GM18502 (cell line): ENCODE measurements around the gene SPATA21.
"Not testable (repeated sequence)": the region's sequence is repeated elsewhere in the genome, so short reads cannot be mapped to it uniquely, and the experiment has no call there.

Experiments used
- ATAC-seq: cut with Tn5 transposase; IDR thresholded peaks from one replicate; pipeline ENCODE4 v1.9.1; 2021; ENCODE audit warnings: mild to moderate bottlenecking; ENCODE audit not compliant: unreplicated experiment, poor library complexity

Gene SPATA21

DNA sequence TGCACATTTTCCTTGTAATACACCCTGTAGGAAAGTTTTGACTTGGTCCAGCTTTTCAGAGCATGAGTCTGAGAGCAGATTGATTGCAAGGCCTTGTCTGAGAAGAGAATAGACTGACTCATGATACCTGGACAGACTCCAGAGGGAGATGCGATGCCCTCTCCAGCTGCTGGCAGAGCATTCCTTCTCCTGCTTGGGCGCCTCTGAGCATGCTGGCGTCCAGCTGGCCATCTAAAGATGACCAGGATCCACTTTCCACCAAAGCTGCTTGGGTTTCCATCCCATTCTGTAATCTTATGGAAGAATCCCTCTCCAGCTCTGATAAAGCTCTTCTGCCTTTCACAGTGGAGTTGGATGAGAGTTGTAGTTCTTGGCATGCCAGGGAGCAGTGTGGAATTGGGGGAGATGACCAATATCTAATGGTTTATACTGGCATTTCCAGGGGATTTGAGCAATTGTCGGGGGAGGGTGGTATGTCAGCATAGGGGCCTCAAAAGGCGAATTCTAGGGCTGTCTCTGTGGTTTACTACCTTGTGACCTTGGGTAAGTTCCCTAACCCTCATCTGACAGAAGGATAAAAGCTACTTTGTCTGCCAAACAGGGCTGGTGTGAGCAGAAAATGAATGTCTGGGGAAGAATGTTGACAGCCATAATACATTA, 50.6 kb downstream of the SPATA21 start:
- ATAC-seq = no peak

DNA sequence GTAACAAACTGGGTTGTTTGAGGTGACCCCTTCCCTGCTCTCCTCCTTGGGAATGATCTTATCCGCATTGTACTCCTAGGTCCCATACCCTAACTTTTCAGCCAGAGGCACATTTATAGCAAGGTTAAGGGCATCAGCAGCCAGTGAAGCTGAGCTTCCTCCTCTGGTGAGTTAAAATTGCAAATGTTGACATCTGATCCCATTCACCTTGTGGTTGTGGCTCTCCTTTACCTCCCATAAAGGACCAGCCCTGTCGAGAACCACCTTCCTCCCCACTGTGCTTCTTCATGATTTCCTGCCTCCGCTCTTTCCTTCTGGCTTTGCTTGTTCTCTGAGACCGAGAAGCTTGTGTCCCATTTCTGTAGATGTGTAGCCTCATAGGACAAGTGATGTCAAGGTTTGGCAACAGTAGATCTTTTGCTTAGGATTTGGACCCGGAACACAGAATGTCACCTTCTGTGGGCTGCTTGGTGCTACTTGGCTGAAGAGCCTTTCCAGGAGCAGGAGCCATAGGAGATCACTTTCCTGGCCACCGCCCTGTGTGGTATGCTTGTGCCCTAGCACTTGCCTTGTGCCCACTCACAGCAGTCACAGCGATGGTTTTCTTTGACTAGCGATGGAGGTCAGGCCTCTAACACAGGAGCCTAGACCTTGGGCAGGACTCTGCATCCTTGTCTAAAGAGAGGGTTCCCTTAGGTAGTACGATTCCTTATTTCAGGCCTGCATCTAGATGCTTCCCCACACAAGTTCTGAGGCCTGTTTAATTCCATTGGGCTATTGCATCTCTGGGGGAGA, 51.4 kb downstream of the SPATA21 start:
- no peak for ATAC-seq

DNA sequence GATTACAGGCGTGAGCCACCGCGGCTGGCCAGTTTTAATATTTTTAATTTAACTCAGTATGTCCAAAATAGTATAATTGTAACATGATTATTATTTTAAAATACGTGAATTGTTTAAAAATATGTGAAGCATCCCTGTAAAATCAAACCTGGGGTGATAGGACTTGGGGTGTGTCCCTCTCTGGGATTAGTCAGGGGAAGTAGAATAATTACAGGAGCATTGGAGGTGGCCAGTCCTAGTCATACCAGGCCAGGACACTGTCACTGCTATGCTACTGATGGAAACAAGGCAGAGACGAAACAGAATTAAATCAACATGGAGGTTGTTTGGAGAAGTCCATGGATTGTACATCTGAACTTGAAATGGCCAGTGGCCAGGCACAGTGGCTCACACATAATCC, 53.3 kb downstream of the SPATA21 start:
- ATAC-seq = no peak

DNA sequence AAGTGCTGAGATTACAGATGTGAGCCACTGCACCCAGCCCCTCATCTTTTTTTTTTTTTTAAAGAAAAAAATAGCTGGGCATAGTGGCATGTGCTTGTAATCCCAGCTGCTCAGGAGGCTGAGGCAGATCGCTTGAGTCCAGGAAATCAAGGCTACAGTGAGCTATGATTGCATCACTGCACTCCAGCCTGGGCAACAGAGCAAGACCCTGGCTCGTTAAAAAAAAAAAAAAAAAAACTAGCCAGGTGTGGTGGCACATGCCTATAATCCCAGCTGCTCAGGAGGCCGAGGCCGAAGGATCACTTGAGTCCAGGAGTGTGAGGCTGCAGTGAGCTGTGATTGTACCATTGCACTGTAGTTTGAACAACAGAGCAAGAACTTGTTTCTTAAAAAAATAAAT, 56.4 kb downstream of the SPATA21 start:
- no peak for ATAC-seq

DNA sequence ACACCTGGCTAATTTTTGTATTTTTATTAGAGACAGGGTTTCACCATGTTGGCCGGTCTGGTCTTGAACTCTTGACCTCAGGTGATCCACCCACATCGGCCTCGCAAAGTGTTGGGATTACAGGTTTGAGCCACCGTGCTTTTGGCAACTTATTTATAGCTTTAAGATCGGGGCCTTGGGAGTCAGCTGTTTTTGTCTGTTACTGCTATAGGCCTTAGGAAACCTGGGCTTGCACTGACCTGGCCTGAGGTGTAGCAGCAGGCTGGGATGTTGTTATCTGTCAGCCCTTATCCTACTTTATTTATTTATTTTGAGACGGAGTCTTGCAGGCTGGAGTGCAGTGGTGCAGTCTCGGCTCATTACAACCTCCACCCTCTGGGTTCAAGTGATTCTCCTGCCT, 58.8 kb downstream of the SPATA21 start:
- ATAC-seq = no peak

DNA sequence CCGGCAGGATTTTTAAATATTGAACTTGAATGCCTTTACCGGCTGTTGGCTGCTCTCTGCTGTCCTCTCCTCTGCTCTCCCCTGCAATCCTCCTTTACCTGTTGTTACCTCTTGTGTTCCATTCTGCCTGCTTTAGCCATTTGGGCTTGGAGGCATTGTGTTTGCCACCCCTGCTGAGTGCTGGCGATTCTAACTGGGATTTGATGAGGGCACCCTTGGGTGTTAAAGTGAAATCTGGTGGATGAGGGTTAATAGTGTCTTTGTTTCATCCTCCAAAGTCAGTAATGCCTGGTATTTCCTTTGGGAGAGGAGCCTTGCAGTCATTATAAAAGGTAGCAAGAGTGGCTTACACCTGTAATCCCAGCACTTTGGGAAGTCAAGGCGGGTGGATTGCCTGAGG, 60.3 kb downstream of the SPATA21 start:
- ATAC-seq = no peak

DNA sequence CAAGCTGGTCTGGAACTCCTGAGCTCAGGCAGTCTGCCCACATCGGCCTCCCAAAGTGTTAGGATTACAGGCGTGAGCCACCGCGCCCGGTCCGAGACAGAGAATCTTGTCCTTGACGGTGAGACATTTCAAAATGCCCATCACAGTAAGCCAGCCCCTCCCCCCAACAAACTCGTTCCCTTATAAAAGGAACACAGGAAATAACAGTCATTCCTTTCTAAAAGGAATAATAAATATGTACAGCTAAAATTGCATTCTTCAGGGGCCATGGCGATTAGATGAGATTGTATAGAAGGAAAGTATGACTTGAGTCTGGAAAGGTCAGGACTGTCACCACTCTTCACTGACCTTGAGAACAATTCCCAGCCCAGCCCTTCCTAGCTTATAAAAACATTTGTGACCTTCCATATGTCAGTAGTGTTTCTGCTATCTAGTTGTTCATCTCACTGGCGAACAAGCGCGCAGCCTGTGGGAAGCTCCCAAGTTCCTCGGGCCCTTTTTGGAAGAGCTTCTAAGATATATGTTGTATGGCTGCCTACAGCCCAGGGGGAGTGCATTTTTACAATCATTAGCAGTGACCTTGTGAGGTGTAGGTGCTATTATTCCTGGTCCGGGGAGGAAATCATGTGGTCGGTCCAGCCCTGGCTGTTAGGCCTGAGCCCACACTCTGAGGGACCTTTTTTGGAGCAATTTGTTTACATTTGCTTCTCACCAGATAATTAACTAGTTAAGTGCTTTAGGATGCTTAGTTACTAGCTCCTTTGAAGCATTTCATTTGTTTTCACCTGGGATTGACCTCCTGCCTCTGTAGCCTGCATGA, 61.5 kb downstream of the SPATA21 start:
- no peak for ATAC-seq

DNA sequence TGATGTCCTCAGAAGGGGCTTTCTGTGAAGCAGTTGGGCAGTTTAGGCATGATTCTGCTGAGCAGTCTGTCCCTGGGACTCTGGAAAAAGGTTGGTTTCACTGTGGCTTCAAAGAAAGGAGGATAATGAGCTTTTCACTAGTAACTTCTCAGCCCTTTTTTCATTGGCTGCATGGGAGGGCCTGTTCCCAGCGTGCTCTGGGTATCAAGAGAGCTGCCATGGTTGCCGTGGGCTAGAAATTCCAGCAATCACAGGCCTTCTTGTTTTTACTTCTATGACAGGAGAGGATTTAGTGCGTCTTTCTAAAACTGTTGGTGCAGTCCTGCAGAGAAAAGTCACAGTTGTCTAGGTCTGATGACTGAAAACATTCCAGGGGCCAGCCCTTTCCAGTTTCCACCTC, 63.0 kb downstream of the SPATA21 start:
- no peak for ATAC-seq

DNA sequence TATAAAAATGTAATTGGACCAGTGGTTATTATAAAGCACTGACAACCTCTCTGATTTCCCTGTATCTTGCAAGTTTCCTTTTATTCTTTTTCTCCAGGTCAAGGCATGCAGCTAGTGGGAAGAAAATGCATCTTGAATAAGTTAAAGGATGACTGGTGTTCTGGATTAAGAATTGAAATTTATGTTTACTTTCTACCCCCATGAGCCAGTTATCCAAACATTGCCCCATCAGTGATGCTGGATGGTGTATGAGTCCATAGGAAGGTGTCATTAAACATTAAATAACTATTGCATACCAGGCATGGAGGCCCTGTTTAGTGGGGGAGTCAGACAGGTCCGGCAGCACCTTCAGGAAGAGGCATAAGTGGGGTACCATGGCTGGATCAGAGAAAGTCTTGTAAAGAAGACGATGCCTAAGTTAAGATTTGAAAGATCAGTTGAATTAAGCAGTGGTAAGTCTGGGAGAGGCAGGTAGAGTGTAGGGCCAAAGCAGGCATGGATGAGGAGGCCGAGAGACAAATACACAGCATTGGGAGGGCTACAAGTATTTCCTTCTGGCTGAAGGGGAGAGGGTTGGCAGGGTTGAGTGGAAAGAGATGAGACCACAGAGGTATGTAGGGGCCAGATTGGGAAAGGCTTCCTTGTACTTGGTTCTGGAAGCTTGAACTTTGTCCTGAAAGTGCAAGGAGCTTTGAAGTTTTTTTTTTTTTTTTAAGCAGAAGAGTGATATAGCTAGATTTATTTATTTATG, 64.5 kb downstream of the SPATA21 start:
- ATAC-seq = no peak

DNA sequence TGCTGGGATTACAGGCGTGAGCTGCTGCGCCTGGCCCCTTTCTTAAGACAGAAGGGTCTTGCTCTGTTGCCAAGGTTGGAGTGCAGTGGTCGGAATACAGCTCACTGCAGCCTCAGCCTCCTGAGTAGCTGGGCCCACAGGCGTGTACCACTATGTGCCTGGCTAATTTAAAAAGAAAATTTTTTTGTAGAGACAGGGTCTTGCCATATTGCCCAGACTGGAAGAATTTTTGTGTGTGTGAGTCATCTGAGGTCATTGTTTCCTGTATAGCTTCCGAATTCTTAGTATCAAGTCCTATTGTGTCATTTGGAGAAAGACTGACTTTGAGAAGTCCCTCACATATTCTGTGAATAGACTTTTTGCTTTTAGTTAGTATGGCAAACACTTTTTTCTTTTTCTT, 65.5 kb downstream of the SPATA21 start:
- no peak for ATAC-seq

DNA sequence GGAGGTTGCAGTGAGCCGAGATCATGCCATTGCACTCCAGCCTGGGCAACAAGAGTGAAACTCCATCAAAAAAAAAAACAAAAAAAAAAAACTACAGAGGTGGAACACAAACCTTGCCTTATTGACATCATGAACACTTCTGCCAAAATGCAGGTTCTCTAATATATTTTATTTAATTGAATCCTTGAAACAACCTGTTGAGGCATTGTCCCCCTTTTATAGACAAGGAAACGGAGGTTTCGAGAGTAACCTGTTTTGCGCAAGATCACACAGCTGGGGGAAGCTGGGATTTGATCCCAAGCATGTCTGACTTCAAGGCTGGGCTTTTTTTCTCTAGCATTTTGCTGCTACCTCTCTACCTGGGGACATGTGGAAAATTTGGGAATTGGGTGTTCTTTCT, 67.4 kb downstream of the SPATA21 start:
- no peak for ATAC-seq

DNA sequence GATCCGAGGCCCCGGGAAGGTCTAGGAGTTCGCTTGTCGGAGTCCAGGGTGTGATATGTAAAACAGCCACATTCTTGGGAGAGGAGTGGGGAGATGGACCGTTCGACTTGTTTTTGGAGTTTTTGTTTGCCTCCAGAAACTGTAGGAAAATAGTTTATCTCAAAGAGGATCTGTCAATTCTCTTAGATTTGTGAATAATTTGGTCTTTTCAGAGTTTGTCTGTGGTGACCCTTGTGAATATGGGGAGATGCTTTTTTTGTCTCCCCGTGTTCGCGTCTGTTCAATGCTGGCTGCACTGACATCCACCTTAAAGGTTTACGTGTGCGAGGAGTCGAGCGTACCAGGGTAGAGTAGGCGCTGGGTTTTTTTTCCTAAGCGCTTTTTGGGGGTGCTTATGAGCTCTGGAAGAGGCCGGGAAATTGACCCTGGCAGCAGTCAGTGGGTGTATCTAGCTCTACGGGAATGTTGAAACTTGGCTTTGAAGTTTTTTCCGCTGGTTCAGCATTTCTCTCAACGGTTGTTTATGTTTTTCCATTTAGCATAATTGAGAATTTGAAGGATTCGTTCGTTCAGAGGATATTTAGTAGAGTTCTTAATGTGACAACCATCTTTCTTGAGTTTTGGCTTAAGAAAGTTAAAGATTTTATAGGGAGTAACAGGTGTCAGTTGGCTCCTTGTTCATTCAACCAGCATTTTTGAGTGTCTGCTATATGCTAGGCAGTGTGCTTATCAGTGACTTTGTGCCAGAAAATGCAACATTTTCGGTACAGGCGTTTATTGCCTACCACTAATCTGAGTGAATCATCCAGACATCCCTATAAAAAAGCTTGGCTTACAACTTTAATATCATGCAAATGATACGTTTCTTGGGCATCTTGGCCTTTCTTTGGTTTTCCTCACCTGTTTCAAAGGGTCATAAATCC, 69.0 kb downstream of the SPATA21 start:
- ATAC-seq = no peak

DNA sequence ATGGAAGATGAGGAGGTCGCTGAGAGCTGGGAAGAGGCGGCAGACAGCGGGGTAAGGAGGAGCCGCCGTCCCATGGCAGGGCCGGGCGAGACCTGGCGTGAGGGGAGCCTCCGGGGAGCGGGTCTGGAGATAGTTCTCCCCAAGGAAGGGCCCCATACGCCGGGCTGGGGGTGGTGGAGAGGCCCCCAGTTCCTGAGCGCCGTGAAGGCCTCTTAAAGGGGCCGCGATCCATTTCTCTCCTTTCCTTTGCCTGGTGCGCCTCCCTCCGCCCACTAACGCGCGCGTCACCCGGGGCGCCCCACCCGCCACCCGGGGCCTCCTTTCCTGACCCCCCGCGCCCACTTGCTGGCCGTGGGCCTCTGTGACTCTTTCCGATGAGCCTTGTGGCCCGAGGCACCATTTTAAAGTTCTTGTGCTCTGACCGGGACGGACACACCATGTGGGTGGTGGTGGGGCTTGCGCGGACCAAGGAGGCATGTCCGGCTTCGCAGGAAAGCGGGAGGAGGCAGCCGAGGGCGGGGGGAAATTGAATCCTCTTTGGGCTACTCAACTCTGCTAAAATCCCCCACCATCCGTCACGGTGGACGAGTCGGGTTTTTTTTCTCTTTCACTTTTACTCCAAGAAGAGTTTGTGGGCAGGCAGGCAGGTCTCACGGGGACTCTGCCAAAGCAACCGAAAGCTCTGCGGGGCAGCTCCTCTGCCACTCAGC, 69.8 kb downstream of the SPATA21 start:
- ATAC-seq = peak; percentile 60

DNA sequence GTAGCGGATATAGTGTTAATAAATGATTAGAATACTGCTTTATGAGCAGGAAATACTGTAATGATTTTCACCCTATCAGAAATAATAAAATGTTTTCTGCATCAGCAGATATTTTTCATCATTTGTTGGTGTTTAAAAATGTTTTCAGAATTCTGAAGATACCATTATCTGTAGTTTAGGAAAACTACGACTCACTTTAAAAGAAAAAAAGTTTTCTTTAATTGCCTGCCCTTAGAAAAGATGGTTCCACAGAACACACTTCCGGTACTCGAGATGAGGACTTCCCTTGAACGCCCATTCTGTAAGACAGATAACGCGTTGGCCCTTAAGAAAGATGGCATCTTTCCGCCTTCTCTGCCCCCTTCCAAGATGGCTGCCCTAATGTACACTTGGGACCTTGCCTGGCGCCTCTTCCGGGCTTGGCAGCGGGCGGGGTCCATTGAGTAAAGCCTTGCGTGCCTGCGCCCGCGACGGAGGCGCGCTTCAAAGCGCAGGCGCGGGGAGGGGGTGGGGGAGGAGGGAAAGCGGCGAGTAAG, 70.4 kb downstream of the SPATA21 start, which contains the start of gene SZRD1:
SZRD1 (plus strand) TSS at position 521 of the 536 bp plus-strand sequence. CDS start 16 bp downstream, outside the sequence.
- ATAC-seq = peak; percentile 78

DNA sequence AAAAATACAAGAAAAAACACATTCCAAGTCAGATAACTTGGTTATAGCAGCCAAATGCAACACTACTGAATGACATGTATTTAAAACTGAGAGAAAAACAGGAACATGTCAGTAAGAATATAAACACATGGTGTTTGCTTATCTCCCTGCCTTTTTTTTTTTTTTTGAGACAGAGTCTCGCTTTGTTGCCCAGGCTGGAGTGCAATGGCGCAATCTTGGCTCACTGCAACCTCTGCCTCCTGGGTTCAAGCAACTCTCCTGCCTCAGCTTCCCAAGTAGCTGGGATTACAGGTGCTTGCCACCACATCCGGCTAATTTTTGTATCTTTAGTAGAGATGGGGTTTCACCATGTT, 72.1 kb downstream of the SPATA21 start:
- not testable (repeated sequence) for ATAC-seq

DNA sequence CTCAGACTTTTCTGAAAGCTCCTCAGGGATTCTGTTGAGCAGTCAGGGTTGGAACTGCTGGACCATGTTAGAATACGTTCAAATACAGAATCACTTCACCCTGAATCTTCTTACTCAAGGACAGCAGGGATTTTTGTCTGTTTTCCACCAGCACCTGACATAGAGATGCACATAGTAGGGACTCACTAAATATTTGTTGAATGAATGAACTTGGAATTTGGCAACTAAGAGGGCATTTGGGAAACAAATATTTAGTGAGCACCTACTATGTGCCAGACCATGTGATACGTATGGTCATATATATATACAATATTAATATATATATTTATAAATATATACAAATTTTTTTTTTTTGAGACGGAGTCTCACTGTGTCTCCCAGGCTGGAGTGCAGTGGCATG, 80.4 kb downstream of the SPATA21 start:
- no peak for ATAC-seq

DNA sequence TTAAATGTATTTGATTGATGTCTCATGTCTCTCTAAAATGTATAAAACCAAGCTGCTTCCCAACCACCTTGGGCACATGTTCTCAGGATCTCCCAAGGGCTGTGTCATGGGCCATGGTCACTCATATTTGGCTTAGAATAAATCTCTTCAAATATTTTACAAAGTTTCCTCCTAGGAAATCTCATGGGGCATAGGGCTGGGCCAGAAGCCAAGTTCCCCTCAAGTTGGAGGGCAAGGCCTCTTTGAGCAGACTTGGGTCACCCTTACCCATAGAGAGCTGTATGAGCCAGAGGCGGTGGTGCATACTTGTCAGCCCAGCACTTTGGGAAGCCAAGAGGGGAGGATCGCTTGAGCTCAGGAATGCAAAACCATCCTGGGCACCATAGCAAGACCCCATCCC, 82.6 kb downstream of the SPATA21 start:
- ATAC-seq = no peak

DNA sequence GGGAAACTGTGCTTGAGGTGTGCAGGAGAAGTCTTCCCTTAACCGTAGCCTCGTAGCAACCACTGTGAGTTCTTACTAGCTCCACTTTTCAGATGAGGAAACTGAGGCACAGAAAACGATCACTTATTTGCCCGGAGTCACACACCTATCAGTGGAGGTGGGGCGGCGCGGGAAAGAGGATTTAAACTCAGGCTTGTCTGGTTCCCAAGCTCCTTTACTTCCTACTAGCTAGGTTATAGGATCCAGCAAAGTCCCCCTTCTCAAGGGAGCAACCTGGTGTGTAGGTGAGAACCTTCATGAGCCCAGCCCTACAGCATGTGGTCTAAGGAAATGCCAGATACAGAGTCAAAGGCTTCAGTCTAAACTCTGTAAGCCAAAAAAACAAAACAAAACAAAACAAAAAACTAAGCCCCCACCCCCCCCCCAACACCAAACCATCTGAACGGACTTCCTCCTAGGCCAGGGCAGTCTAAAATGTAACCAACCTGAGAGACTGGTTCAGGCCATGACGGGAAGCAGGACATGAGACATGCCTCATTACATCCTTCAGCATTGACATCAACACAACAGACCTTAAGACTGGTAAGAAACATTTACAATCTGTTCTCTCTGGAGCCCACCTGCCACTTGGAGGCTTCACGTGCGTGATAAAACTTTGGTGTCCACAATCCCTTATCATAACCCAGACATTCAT, 84.2 kb downstream of the SPATA21 start:
- ATAC-seq = no peak
